ENCODE measurements around the gene WDR6.

The WDR6 gene

GRCh38 chr3:49013738-49014660 is 6.8 kb downstream of the WDR6 start:
- peak; percentile 46 for ATAC-seq
- TF ChIP-seq SNAI2 (CRISPR knock-in tag; IDR thresholded peaks at IDR 0.05): no peak
- no peak for TF ChIP-seq ZNF8 (CRISPR knock-in tag; IDR thresholded peaks at IDR 0.05)
- TF ChIP-seq BACH2 (CRISPR knock-in tag; IDR thresholded peaks at IDR 0.05; ENCODE audit: borderline replicate concordance): no peak
- TF ChIP-seq ESRRG (CRISPR knock-in tag; IDR thresholded peaks at IDR 0.05): no peak
- no peak for TF ChIP-seq ISL1 (CRISPR knock-in tag; IDR thresholded peaks at IDR 0.05)
- TF ChIP-seq TOX (CRISPR knock-in tag; IDR thresholded peaks at IDR 0.05; ENCODE audit: borderline replicate concordance): no peak
- TF ChIP-seq RARB (CRISPR knock-in tag; IDR thresholded peaks at IDR 0.05): no peak
- TF ChIP-seq, protein P1, sequence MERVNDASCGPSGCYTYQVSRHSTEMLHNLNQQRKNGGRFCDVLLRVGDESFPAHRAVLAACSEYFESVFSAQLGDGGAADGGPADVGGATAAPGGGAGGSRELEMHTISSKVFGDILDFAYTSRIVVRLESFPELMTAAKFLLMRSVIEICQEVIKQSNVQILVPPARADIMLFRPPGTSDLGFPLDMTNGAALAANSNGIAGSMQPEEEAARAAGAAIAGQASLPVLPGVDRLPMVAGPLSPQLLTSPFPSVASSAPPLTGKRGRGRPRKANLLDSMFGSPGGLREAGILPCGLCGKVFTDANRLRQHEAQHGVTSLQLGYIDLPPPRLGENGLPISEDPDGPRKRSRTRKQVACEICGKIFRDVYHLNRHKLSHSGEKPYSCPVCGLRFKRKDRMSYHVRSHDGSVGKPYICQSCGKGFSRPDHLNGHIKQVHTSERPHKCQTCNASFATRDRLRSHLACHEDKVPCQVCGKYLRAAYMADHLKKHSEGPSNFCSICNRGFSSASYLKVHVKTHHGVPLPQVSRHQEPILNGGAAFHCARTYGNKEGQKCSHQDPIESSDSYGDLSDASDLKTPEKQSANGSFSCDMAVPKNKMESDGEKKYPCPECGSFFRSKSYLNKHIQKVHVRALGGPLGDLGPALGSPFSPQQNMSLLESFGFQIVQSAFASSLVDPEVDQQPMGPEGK (CRISPR knock-in tag; IDR thresholded peaks at IDR 0.05; ENCODE audit: borderline replicate concordance): no peak
- TF ChIP-seq CREB5 (CRISPR knock-in tag; IDR thresholded peaks at IDR 0.05; ENCODE audit: low read depth): no peak
- TF ChIP-seq, protein P2, sequence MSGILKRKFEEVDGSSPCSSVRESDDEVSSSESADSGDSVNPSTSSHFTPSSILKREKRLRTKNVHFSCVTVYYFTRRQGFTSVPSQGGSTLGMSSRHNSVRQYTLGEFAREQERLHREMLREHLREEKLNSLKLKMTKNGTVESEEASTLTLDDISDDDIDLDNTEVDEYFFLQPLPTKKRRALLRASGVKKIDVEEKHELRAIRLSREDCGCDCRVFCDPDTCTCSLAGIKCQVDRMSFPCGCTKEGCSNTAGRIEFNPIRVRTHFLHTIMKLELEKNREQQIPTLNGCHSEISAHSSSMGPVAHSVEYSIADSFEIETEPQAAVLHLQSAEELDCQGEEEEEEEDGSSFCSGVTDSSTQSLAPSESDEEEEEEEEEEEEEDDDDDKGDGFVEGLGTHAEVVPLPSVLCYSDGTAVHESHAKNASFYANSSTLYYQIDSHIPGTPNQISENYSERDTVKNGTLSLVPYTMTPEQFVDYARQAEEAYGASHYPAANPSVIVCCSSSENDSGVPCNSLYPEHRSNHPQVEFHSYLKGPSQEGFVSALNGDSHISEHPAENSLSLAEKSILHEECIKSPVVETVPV (CRISPR knock-in tag; IDR thresholded peaks at IDR 0.05): no peak
- TF ChIP-seq POU6F1 (CRISPR knock-in tag; IDR thresholded peaks at IDR 0.05; ENCODE audit: borderline replicate concordance, low read depth): no peak
- no peak for TF ChIP-seq ZFP3 (CRISPR knock-in tag; IDR thresholded peaks at IDR 0.05)
- no peak for TF ChIP-seq OSR1 (CRISPR knock-in tag; IDR thresholded peaks at IDR 0.05)
- no peak for TF ChIP-seq GLIS3 (CRISPR knock-in tag; IDR thresholded peaks at IDR 0.05)
- TF ChIP-seq ARNTL (CRISPR knock-in tag; IDR thresholded peaks at IDR 0.05; ENCODE audit: borderline replicate concordance, low read depth): no peak

GRCh38 chr3:49015072-49015471 is 7.9 kb downstream of the WDR6 start:
- no peak for ATAC-seq
- TF ChIP-seq TCF4 (CRISPR knock-in tag; IDR thresholded peaks at IDR 0.05; ENCODE audit: borderline replicate concordance) (no peak), GLIS3 (CRISPR knock-in tag; IDR thresholded peaks at IDR 0.05) (no peak), ZC3H10 (CRISPR knock-in tag; IDR thresholded peaks at IDR 0.05) (no peak), SNAI2 (CRISPR knock-in tag; IDR thresholded peaks at IDR 0.05) (no peak), ESRRG (CRISPR knock-in tag; IDR thresholded peaks at IDR 0.05) (no peak), PPARA (CRISPR knock-in tag; IDR thresholded peaks at IDR 0.05; ENCODE audit: borderline replicate concordance) (no peak), ZFP3 (CRISPR knock-in tag; IDR thresholded peaks at IDR 0.05) (no peak), ARNTL (CRISPR knock-in tag; IDR thresholded peaks at IDR 0.05; ENCODE audit: borderline replicate concordance, low read depth) (no peak), ZFP30 (CRISPR knock-in tag; IDR thresholded peaks at IDR 0.05) (no peak), CSDC2 (CRISPR knock-in tag; IDR thresholded peaks at IDR 0.05) (no peak), RARB (CRISPR knock-in tag; IDR thresholded peaks at IDR 0.05) (no peak), TOX (CRISPR knock-in tag; IDR thresholded peaks at IDR 0.05; ENCODE audit: borderline replicate concordance) (no peak)
- TF ChIP-seq, protein P2 (CRISPR knock-in tag; IDR thresholded peaks at IDR 0.05): no peak
- TF ChIP-seq, protein P1 (CRISPR knock-in tag; IDR thresholded peaks at IDR 0.05; ENCODE audit: borderline replicate concordance): no peak

Data from SK-N-SH treated with all-trans-retinoic acid at 6 μM for 48 hours (cell line).